Measurements from ENCODE around the gene ATP8B4. TPM values are rescaled to one million over a fixed set of nuclear protein-coding genes. Genes with fewer than 3 reads are reported as not detected.

The ATP8B4 gene
- total and polyA plus RNA-seq, 2 donors (not counting 1 experiment from before 2014, with no cell fraction given): 0.42 TPM; not detected in 1

- H3K27me3 ChIP-seq (replicated peaks in 1 of 4; ENCODE audit: control extremely low read depth in 1 of 4, control insufficient read depth in 3 of 4, insufficient read depth in 4 of 4, low read length in 3 of 4): no peaks in the 10 kb centered on the region
- H3K4me1 Mint-ChIP-seq: peaks cover 7% of the 10 kb centered on the region
- no peaks in the 10 kb centered on the region for H3K79me2 ChIP-seq (ENCODE audit: control insufficient read depth, insufficient read depth, low read length)
- 59% methylated on average over 2 of the region's 2 CpGs for WGBS (ENCODE audit: insufficient coverage)
- H3K4me3 Mint-ChIP-seq: no peak overlapping the region
- intact Hi-C loops (cut with micrococcal nuclease): no loop called here
- CTCF ChIA-PET: no interaction called here
- no peak overlapping the region for H3K4me2 ChIP-seq (replicated peaks; ENCODE audit: low read depth, low read length, poor library complexity, severe bottlenecking)
- no peak for ATAC-seq (ENCODE audit: low read depth)
- no peak for DNase-seq
- H3K27ac Mint-ChIP-seq: no peak overlapping the region
- H3K4me3 ChIP-seq (ENCODE audit: control extremely low read depth in 1 of 5, extremely low read depth in 1 of 5, insufficient read depth in 1 of 5, low read depth in 2 of 5, low read length in 4 of 5): no peak overlapping the region
- TF ChIP-seq CTCF (IDR thresholded peaks at IDR 0.05) (no peak), EZH2 (IDR thresholded peaks at IDR 0.05; ENCODE audit: borderline replicate concordance, insufficient read depth, low read depth, low read length, poor library complexity, severe bottlenecking) (no peak)
- no peak overlapping the region for H2AFZ ChIP-seq (ENCODE audit: insufficient read depth, low read depth, low read length, poor library complexity, severe bottlenecking)
- no peaks in the 10 kb centered on the region for H3K9me3 ChIP-seq (ENCODE audit: control extremely low read depth in 1 of 3, control insufficient read depth in 2 of 3, insufficient read depth in 1 of 3, low read length in 2 of 3)
- H3K9me3 Mint-ChIP-seq (ENCODE audit: insufficient read depth): no peaks in the 10 kb centered on the region
- H3K27me3 Mint-ChIP-seq: peaks cover 4% of the 10 kb centered on the region
- no peak overlapping the region for H3K9ac ChIP-seq (ENCODE audit: low read length)
- no peaks in the 10 kb centered on the region for H3K4me1 ChIP-seq (ENCODE audit: control insufficient read depth in 2 of 2, insufficient read depth in 2 of 2, low read length in 2 of 2)
- POLR2A ChIA-PET: no interaction called here
- H3K36me3 ChIP-seq (replicated peaks in 1 of 2; ENCODE audit: control extremely low read depth in 1 of 2, control insufficient read depth in 1 of 2, extremely low read depth in 1 of 2, insufficient read depth in 2 of 2, low read length in 1 of 2): no peaks in the 10 kb centered on the region
- H4K20me1 ChIP-seq (ENCODE audit: control insufficient read depth, insufficient read depth, low read length, poor library complexity, severe bottlenecking): no peaks in the 10 kb centered on the region
- no peak overlapping the region for H3K27ac ChIP-seq (ENCODE audit: low read length in 2 of 2)
Observed at GRCh38 chr15:50066202-50066601, 52.8 kb downstream of the ATP8B4 start.

DNA sequence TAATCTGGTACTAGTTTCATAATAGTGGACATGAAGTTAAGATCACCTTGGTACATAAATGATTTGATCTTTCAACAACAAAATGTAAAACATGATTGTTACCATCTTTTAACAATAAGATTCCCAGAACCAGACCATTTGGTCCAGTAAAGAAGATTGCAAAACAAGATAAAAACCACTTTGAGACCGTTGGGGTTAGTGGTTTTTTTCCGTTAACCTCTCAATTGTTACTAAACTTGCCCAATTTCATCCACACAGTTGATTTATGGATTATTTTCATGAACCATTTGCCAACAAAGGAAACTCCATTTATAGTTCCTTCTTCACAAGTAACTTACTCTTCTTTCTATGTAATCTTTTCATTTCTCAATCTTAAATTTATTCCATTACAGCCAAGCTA lies 53.8 kb downstream of the ATP8B4 start:
- Histone ChIP-seq H3K4me3 (ENCODE audit: control extremely low read depth in 1 of 5, extremely low read depth in 1 of 5, insufficient read depth in 1 of 5, low read depth in 2 of 5, low read length in 4 of 5) (no peak overlapping the region), H3K9ac (ENCODE audit: low read length) (no peak overlapping the region), H2AFZ (ENCODE audit: insufficient read depth, low read depth, low read length, poor library complexity, severe bottlenecking) (no peak overlapping the region), H3K9me3 (ENCODE audit: control extremely low read depth in 1 of 3, control insufficient read depth in 2 of 3, insufficient read depth in 1 of 3, low read length in 2 of 3) (no peaks in the 10 kb centered on the region), H3K4me2 (replicated peaks; ENCODE audit: low read depth, low read length, poor library complexity, severe bottlenecking) (no peak overlapping the region), H4K20me1 (ENCODE audit: control insufficient read depth, insufficient read depth, low read length, poor library complexity, severe bottlenecking) (no peaks in the 10 kb centered on the region), H3K36me3 (replicated peaks in 1 of 2; ENCODE audit: control extremely low read depth in 1 of 2, control insufficient read depth in 1 of 2, extremely low read depth in 1 of 2, insufficient read depth in 2 of 2, low read length in 1 of 2) (no peaks in the 10 kb centered on the region), H3K79me2 (ENCODE audit: control insufficient read depth, insufficient read depth, low read length) (no peaks in the 10 kb centered on the region), H3K4me1 (ENCODE audit: control insufficient read depth in 2 of 2, insufficient read depth in 2 of 2, low read length in 2 of 2) (no peaks in the 10 kb centered on the region), H3K27me3 (replicated peaks in 1 of 4; ENCODE audit: control extremely low read depth in 1 of 4, control insufficient read depth in 3 of 4, insufficient read depth in 4 of 4, low read length in 3 of 4) (no peaks in the 10 kb centered on the region), H3K27ac (ENCODE audit: low read length in 2 of 2) (no peak overlapping the region)
- no CpG with 5 or more reads among the region's 2 CpGs for WGBS (ENCODE audit: insufficient coverage)
- Mint-ChIP-seq H3K4me3 (no peak overlapping the region), H3K27me3 (no peaks in the 10 kb centered on the region), H3K4me1 (peaks cover 7% of the 10 kb centered on the region), H3K27ac (no peak overlapping the region), H3K9me3 (ENCODE audit: insufficient read depth) (no peaks in the 10 kb centered on the region)
- no peak for DNase-seq
- ChIA-PET CTCF (no interaction called here), POLR2A (no interaction called here)
- no peak for ATAC-seq (ENCODE audit: low read depth)
- no peak for TF ChIP-seq EZH2 (IDR thresholded peaks at IDR 0.05; ENCODE audit: borderline replicate concordance, insufficient read depth, low read depth, low read length, poor library complexity, severe bottlenecking)
- no peak for TF ChIP-seq CTCF (IDR thresholded peaks at IDR 0.05)
- intact Hi-C loops (cut with micrococcal nuclease): no loop called here

Data from B cell (primary cell).